PFSK-1 (cell line): Measurements from ENCODE around the gene GTF2H1.

ENCODE experiments used
- FOXP2 ChIP-seq: optimal IDR thresholded peaks from 2 replicates; pipeline ENCODE3; 2011; ENCODE audit warnings: borderline replicate concordance, control low read depth, inconsistent platforms; ENCODE audit not compliant: insufficient read depth; ENCODE audit errors: extremely low read length, extremely low read depth
- POLR2AphosphoS5 ChIP-seq: IDR thresholded peaks from 2 replicates; pipeline ENCODE4 v1.6.1; 2012; ENCODE audit warnings: low read depth, mild to moderate bottlenecking, control low read depth, low read length, moderate library complexity
- SIN3A ChIP-seq: IDR thresholded peaks from 2 replicates; pipeline ENCODE4 v1.6.1; 2012; ENCODE audit warnings: mild to moderate bottlenecking, low read length, moderate library complexity, borderline replicate concordance; ENCODE audit not compliant: insufficient read depth
- TAF1 ChIP-seq: IDR thresholded peaks from 2 replicates; pipeline ENCODE4 v1.6.1; 2012; ENCODE audit warnings: low read length, control low read depth, borderline replicate concordance; ENCODE audit not compliant: insufficient read depth
- TF ChIP-seq, protein P1 (sequence below), 2 experiments: IDR thresholded peaks; 2 replicates each; pipeline versions ENCODE4 v1.6.1 to v1.8.0; 2011 to 2012; ENCODE audit warnings: low read depth in 2 of 2, low read length in 2 of 2, control low read depth in 1 of 2, inconsistent platforms in 1 of 2, mild to moderate bottlenecking in 1 of 2, moderate library complexity in 1 of 2; ENCODE audit not compliant: insufficient read depth in 1 of 2

Gene GTF2H1

DNA sequence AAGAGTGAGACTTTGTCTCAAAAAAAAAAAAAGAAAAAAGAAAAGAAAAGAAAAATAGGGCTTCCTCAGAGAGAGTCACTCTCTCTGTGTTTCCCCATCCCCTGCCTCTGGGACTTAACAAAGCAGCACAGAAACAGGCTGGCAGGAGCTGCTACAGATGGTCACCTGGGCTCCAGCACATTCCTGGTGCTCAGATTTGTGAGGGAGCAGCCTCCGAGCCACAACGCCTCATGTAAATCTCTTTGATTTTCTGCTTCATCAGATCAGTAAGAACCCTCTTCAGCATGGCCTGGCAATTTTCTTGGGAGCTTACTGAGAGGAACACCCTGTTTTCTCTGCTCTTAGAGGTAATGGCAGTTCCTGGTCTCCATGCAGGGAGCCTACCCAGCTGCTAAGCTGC lies 56.8 kb downstream of the GTF2H1 start:
- TF ChIP-seq, protein P1, sequence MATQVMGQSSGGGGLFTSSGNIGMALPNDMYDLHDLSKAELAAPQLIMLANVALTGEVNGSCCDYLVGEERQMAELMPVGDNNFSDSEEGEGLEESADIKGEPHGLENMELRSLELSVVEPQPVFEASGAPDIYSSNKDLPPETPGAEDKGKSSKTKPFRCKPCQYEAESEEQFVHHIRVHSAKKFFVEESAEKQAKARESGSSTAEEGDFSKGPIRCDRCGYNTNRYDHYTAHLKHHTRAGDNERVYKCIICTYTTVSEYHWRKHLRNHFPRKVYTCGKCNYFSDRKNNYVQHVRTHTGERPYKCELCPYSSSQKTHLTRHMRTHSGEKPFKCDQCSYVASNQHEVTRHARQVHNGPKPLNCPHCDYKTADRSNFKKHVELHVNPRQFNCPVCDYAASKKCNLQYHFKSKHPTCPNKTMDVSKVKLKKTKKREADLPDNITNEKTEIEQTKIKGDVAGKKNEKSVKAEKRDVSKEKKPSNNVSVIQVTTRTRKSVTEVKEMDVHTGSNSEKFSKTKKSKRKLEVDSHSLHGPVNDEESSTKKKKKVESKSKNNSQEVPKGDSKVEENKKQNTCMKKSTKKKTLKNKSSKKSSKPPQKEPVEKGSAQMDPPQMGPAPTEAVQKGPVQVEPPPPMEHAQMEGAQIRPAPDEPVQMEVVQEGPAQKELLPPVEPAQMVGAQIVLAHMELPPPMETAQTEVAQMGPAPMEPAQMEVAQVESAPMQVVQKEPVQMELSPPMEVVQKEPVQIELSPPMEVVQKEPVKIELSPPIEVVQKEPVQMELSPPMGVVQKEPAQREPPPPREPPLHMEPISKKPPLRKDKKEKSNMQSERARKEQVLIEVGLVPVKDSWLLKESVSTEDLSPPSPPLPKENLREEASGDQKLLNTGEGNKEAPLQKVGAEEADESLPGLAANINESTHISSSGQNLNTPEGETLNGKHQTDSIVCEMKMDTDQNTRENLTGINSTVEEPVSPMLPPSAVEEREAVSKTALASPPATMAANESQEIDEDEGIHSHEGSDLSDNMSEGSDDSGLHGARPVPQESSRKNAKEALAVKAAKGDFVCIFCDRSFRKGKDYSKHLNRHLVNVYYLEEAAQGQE (IDR thresholded peaks at IDR 0.05; ENCODE audit: insufficient read depth in 1 of 2, low read depth in 2 of 2, low read length in 2 of 2) = no peak
- TF ChIP-seq POLR2AphosphoS5 = no peak
- TF ChIP-seq SIN3A = no peak
- no peak for TF ChIP-seq TAF1
- TF ChIP-seq FOXP2 = no peak

DNA sequence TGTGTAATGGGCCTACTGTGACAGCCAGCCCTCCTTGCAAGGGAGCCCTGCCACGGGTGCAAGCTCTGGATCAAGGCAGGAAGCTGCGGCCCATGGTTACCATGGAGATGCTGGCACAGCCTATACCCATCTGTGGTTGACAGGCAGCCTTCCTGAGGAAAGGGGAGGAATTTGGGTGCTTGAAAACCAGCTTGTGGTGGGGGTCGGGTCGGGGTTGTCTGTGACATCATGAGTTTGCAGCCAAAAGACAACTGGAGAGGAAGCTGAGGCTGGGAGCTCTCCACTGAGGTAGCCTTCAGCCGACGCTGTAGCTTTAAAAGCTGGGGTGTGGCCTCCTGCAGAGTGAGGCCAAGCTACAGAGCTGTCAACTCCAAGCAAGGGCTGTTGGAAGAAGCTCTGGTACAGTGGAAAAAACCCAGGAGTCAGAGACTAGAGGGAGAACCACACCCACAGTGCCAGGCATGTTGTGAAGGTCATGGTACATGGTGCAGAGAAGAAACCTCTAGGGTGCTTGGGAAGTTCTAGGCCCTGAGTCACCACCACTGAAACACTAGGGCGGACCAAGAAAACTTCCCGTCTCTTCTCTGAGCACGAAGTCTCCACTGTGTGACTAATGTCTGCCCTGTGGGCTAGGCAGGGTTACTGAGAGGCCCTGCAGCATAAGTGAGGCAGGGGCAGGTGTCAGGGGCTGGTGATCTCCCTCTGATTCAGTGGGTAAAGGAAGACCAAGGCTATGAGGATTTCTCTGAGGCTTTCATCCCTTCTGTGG lies 61.2 kb downstream of the GTF2H1 start:
- TF ChIP-seq, protein P1 (IDR thresholded peaks at IDR 0.05; ENCODE audit: insufficient read depth in 1 of 2, low read depth in 2 of 2, low read length in 2 of 2) = no peak
- TF ChIP-seq SIN3A = no peak
- TF ChIP-seq POLR2AphosphoS5 = no peak
- no peak for TF ChIP-seq FOXP2
- no peak for TF ChIP-seq TAF1

DNA sequence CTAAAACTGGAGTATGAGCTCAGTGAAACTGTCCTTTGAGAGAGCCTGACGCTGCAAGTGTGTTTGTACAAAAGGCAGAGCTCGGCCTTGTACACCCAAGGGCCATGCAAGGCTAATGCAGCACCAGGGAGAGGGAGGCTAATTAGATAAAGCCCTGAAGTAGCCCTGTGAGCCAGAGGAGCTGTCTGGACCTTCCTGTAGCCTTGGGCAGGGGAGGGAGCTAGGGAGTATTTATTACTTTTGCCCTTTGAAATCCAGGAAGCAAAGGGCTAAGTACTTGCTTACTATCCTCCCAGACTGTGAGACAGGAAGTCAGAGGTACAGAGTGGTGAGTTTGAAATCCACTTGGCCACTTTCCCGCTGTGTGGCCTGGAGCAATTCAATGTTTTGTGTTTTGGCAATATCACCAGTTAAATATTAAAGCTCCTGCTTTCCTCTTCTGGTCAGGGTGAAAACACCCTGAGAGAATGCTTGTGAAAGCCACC lies 61.8 kb downstream of the GTF2H1 start:
- TF ChIP-seq POLR2AphosphoS5 (peak; percentile 57; the same call in 1 of the 2 replicates), SIN3A (peak; percentile 91; the same call in 1 of the 2 replicates), FOXP2 (no peak), TAF1 (0 out of 2 replicates have a peak, but pooled peaks have one; percentile 41)
- TF ChIP-seq, protein P1 (IDR thresholded peaks at IDR 0.05; ENCODE audit: insufficient read depth in 1 of 2, low read depth in 2 of 2, low read length in 2 of 2) = peak in 1 of 2 experiments; percentile 75; a peak in 1 of 4 replicates

DNA sequence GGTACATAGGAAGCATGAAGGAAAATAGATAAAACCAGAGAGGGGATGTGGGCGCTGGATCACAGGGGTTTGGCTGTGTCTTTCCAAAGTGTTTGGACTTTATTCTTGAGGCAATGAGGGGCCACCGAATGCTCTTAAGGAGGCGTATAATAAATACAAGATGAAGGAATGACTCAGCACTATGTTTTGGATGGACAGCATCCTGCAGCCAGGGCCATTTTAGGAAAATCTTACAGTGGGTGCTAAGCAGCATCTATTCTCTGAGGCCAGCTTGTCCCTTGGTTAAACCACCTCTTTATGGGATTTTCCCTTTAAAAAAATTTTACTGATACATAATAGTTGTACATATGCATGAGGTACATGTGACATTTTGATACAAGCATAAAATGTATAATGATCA lies 67.7 kb downstream of the GTF2H1 start:
- TF ChIP-seq TAF1 (no peak), POLR2AphosphoS5 (no peak), SIN3A (no peak), FOXP2 (no peak)
- TF ChIP-seq, protein P1 (IDR thresholded peaks at IDR 0.05; ENCODE audit: insufficient read depth in 1 of 2, low read depth in 2 of 2, low read length in 2 of 2) = no peak
